ENCODE measurements around the gene ATP6V0D1.

- TF ChIP-seq CTCF (IDR thresholded peaks at IDR 0.05; ENCODE audit: low read length) (no peak), EZH2phosphoT487 (IDR thresholded peaks at IDR 0.05; ENCODE audit: low read length) (no peak)
Measured at GRCh38 chr16:67468731-67469130, 12.2 kb downstream of the ATP6V0D1 start.
